Nephron progenitor cell (in vitro differentiated cells): Measurements from ENCODE around the gene SLK.
A peak's percentile ranks its signal among the peaks of the same experiment; 100 is the strongest.

Source experiments
- DNase-seq: peaks from one replicate; pipeline ENCODE4 v3.0.0; 2021
- H3K27ac Mint-ChIP-seq: 2 replicates; pipeline ENCODE4 v1.8.0; 2021; ENCODE audit warnings: mild to moderate bottlenecking, moderate library complexity, mixed read lengths
- H3K27me3 Mint-ChIP-seq: 2 replicates; pipeline ENCODE4 v1.8.0; 2021; ENCODE audit warnings: mild to moderate bottlenecking, low read depth, mixed read lengths; ENCODE audit not compliant: poor library complexity
- H3K36me3 Mint-ChIP-seq: 2 replicates; pipeline ENCODE4 v1.8.0; 2021; ENCODE audit warnings: low read depth, mixed read lengths
- H3K4me1 Mint-ChIP-seq: 2 replicates; pipeline ENCODE4 v1.8.0; 2021; ENCODE audit warnings: mixed read lengths
- H3K4me3 Mint-ChIP-seq: 2 replicates; pipeline ENCODE4 v1.8.0; 2021; ENCODE audit warnings: mild to moderate bottlenecking, moderate library complexity, mixed read lengths
- H3K9me3 Mint-ChIP-seq: 2 replicates; pipeline ENCODE4 v1.8.0; 2021; ENCODE audit warnings: mild to moderate bottlenecking, moderate library complexity, mixed read lengths
- CTCF ChIP-seq: fragments of 200-600 bp; sonication (generic); IDR thresholded peaks from 2 replicates; pipeline ENCODE4 v1.5.0; 2021; ENCODE audit warnings: antibody characterized with exemption

Gene SLK

GRCh38 chr10:103921750-103922195, 45.2 kb upstream of the SLK start:
- H3K9me3 Mint-ChIP-seq = no peaks in the 10 kb centered on the region
- H3K36me3 Mint-ChIP-seq = no peaks in the 10 kb centered on the region
- no peak overlapping the region for H3K27ac Mint-ChIP-seq
- H3K4me3 Mint-ChIP-seq = no peak overlapping the region
- H3K27me3 Mint-ChIP-seq = peaks cover 4% of the 10 kb centered on the region
- TF ChIP-seq CTCF = no peak
- H3K4me1 Mint-ChIP-seq = peaks cover 37% of the 10 kb centered on the region
- DNase-seq = no peak

GRCh38 chr10:103922659-103923058, 44.3 kb upstream of the SLK start:
- Mint-ChIP-seq H3K4me3 (no peak overlapping the region), H3K27ac (no peak overlapping the region), H3K9me3 (no peaks in the 10 kb centered on the region), H3K36me3 (no peaks in the 10 kb centered on the region), H3K27me3 (peaks cover 4% of the 10 kb centered on the region), H3K4me1 (peaks cover 32% of the 10 kb centered on the region)
- DNase-seq = no peak
- TF ChIP-seq CTCF = no peak

GRCh38 chr10:103923502-103923901, 43.4 kb upstream of the SLK start:
- no peak overlapping the region for H3K27ac Mint-ChIP-seq
- no peak overlapping the region for H3K4me3 Mint-ChIP-seq
- H3K4me1 Mint-ChIP-seq = peaks cover 30% of the 10 kb centered on the region
- H3K27me3 Mint-ChIP-seq = peaks cover 4% of the 10 kb centered on the region
- TF ChIP-seq CTCF = no peak
- H3K9me3 Mint-ChIP-seq = no peaks in the 10 kb centered on the region
- DNase-seq = no peak
- no peaks in the 10 kb centered on the region for H3K36me3 Mint-ChIP-seq

GRCh38 chr10:103925591-103925990, 41.3 kb upstream of the SLK start:
- H3K27ac Mint-ChIP-seq = no peak overlapping the region
- no peaks in the 10 kb centered on the region for H3K27me3 Mint-ChIP-seq
- no peak overlapping the region for H3K4me3 Mint-ChIP-seq
- DNase-seq = no peak
- no peaks in the 10 kb centered on the region for H3K9me3 Mint-ChIP-seq
- peaks cover 35% of the 10 kb centered on the region for H3K4me1 Mint-ChIP-seq
- H3K36me3 Mint-ChIP-seq = no peaks in the 10 kb centered on the region
- TF ChIP-seq CTCF = no peak

GRCh38 chr10:103926722-103927319, 40.1 kb upstream of the SLK start:
- Mint-ChIP-seq H3K4me1 (peaks cover 39% of the 10 kb centered on the region), H3K27ac (no peak overlapping the region), H3K4me3 (no peak overlapping the region), H3K9me3 (no peaks in the 10 kb centered on the region), H3K27me3 (no peaks in the 10 kb centered on the region), H3K36me3 (no peaks in the 10 kb centered on the region)
- peak; percentile 22 for TF ChIP-seq CTCF
- DNase-seq = no peak

- Mint-ChIP-seq H3K4me1 (peaks cover 58% of the 10 kb centered on the region), H3K27me3 (no peaks in the 10 kb centered on the region), H3K9me3 (no peaks in the 10 kb centered on the region), H3K27ac (peak overlapping the region; percentile 66), H3K4me3 (no peak overlapping the region), H3K36me3 (no peaks in the 10 kb centered on the region)
- no peak for TF ChIP-seq CTCF
- no peak for DNase-seq
Observed at GRCh38 chr10:103928784-103929183, 38.2 kb upstream of the SLK start.
